ENCODE results near the gene SLC6A6.

Gene SLC6A6

DNA sequence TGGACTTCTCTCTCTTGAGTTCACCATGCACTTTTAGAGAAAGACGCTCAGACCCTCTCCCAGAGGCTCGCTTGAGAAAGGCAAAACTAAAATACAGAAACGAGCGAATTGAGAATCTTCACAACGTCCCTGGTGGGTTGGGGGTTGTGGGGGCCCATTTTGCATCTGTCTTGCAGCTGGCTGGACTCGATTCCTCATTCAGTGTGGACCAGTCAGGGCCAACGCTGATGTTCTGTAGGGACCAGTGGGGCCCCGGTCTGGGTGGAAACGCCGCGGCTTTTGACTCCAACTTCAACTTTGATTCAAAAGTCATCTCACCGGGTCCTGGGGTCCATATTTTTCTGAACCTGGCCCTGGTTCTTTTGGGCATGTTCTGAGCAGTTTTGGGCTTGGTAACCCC, 68.1 kb downstream of the SLC6A6 start:
- DNase-seq (ENCODE audit: low spot score): no peak

GRCh38 chr3:14471016-14471415, 68.6 kb downstream of the SLC6A6 start:
- no peak for DNase-seq (ENCODE audit: low spot score)

DNA sequence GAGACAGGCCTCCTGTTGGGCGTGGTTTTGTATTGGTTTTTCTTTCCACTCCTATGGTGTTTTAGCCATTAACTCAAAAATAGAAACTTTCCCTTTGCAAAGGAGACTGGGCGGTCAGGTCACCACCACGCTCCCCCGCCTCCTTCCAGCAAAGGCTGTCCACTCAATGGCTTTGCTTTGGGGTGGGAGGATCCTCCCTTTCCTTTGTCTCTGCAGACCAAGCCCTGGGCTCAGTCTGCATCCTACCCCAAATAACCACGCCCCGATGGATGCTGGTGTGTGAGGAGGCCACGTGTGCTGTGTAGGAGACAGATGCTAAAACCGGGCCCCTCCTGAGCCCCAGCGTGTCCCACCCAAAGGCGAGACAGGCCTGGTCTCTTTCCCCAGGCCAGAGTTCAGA, 69.3 kb downstream of the SLC6A6 start:
- no peak for DNase-seq (ENCODE audit: low spot score)

DNA sequence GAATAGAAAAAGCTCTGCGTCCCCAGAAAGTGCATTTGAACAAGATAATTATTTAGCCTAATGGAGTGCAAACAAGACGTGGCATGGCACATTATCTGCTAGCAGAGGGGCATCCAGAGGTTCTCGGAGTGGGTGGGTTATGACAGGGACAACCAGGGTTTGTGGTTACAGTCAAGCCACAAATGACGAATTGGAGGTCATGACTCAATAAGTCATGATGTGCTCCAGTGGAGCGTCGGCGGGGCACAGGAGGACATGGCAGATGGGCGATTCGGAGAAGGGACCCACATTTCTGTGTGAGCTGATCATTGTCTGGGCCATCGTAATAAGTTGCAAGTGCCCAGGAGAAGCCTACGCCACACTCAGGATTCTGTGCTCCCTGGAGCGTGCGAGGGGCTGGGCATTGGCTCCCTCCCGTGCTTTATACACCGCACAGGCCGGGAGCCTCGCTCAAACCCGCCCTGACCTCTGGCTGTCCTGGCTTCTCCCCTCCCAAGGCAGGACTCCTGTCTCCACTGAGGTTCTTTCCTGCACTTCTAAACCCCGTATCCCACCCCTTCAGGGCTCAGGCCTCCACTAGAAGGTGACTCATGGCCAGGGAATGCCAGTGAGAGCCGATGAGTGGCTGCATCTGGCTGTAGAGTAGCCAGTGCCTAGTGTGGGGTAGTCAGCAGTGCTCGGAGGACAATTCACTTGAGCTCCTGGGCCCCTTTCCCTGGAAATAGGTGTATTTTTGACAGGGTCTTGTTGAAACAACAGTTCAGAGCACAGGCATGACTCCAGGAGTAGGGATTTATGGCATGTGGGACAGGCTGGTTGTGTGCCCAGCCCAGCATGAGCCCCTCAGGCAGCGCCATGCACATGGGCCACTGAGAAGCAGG, 70.3 kb downstream of the SLC6A6 start:
- DNase-seq (ENCODE audit: low spot score): no peak

GRCh38 chr3:14473411-14473891, 71.0 kb downstream of the SLC6A6 start:
- no peak for DNase-seq (ENCODE audit: low spot score)

GRCh38 chr3:14474363-14475081, 72.1 kb downstream of the SLC6A6 start:
- DNase-seq (ENCODE audit: low spot score): no peak

DNA sequence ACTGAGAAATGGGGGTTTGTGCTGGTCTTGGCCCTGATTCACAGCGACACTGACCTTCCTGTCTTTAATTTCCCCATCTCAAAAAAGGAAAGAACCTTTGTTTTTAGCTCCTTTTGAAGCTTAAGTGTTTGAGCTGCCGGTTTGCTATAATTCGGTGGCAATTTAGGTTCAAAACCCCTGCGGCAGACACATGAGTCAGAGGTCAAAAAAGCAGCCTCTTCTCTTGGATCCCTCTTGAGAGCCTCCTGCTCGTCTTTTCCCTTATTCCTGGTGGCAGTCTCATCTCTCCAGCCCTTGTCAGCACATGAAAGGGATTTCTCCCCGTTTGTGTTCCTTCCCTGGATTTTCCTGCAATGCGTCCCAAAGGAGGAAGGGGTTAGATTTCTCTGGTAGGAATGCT, 73.2 kb downstream of the SLC6A6 start:
- DNase-seq (ENCODE audit: low spot score): no peak

- no peak for DNase-seq (ENCODE audit: low spot score)
These were observed 74.3 kb downstream of the SLC6A6 start for GRCh38 chr3:14476583-14477265.

- DNase-seq (ENCODE audit: low spot score): no peak
These were observed 75.0 kb downstream of the SLC6A6 start for GRCh38 chr3:14477311-14477935.

GRCh38 chr3:14478956-14479550, 76.6 kb downstream of the SLC6A6 start:
- no peak for DNase-seq (ENCODE audit: low spot score)

- DNase-seq (ENCODE audit: low spot score): no peak
These were observed 77.2 kb downstream of the SLC6A6 start for GRCh38 chr3:14479591-14479990.

GRCh38 chr3:14480207-14481017, 78.0 kb downstream of the SLC6A6 start:
- DNase-seq (ENCODE audit: low spot score): no peak

- DNase-seq (ENCODE audit: low spot score): no peak
These were observed 78.7 kb downstream of the SLC6A6 start for GRCh38 chr3:14481018-14481645.

DNA sequence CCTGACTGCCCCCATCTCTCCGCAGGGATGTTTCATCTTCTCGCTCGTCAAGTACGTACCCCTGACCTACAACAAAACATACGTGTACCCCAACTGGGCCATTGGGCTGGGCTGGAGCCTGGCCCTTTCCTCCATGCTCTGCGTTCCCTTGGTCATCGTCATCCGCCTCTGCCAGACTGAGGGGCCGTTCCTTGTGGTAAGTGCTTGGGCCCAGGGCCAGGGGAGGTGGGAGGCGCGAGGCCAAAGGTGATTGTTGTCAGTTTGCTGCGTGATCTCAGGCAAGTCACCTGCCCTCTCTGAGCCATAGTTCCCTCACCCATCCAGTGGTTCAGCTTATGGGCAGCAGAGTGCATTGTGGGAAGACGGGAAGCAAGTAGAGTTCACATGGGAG, 79.2 kb downstream of the SLC6A6 start:
- no peak for DNase-seq (ENCODE audit: low spot score)

DNA sequence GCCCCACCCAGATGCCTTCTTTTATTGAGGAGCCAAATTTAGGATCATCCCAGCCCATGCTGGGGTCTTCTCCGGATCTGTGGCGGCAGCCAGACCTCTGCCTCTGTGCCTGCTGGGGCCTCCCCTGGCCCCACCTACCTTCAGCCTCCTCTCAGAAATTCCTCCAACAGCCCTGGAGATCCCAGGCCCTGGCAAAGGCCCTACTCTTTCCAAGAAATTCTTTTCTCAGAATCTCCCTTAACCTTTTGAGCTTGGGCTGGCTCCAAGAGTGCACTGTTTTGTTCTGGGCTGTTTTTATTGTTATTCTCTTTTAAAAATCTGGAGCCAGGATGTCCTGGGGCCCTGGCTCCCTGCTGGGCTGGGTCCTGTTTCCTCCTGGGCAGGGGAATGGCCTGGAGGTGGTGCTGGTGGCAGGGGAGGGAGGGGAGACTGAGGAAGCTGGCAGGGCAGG, 79.9 kb downstream of the SLC6A6 start:
- DNase-seq (ENCODE audit: low spot score): no peak

DNA sequence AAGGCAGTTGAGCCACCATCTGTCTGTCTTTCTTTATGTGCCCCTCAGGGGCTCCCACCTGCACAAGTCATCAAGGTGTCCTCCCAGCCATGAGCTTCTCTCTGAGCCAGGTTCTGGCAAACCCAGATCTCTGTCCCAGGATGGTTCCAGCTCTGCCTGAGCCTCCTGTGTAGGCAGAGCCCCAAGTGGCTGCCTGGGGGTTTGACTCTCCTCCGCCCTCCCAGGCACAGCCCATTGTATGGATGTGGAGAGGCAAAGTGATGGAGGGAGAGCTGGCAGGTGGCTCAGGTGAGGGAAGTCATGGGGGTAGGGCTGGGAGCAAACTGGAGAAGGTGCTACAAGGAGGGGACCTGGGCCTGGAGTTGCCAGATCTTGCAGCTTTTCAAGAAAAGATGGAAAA, 80.9 kb downstream of the SLC6A6 start:
- DNase-seq (ENCODE audit: low spot score): no peak

DNA sequence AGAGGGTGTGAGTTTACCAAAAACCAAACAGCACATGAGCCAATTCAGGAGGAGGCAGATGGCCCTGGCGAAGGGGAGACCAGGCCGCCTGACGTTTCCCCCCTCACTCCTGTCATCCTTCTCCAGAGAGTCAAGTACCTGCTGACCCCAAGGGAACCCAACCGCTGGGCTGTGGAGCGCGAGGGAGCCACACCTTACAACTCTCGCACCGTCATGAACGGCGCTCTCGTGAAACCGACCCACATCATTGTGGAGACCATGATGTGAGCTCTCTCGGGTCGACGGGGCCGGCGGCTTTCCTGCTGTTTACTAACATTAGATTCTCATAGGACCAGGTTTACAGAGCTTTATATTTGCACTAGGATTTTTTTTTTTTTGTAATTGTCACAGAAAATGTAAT, 82.3 kb downstream of the SLC6A6 start:
- no peak for DNase-seq (ENCODE audit: low spot score)

GRCh38 chr3:14485981-14486380, 83.6 kb downstream of the SLC6A6 start:
- DNase-seq (ENCODE audit: low spot score): no peak

GRCh38 chr3:14486460-14486859, 84.1 kb downstream of the SLC6A6 start:
- no peak for DNase-seq (ENCODE audit: low spot score)

DNA sequence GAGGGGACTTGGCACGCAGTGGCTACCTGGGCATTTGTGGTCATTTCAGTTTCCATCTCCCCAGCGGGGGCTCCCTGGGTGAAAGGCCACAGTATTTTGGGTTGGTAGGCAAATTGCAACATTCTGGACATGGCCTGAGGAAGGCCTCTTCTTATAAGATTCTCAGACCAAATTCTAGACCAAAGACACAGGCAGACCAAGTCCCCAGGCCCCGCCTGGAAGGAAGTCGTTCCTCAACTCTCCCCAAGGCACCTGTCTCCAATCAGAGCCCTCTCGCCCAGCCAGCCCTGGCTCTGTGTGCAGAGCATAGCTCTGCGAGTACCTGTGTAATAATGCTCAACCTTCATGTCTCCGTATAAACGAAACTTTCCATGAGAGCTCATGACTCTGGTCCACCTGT, 84.7 kb downstream of the SLC6A6 start:
- DNase-seq (ENCODE audit: low spot score): no peak
